HG03571 (cell line): ENCODE measurements around the gene DLX1.

Experiments
- ATAC-seq: cut with Tn5 transposase; IDR thresholded peaks from one replicate; pipeline ENCODE4 v1.9.1; 2021; ENCODE audit not compliant: unreplicated experiment

Gene DLX1

DNA sequence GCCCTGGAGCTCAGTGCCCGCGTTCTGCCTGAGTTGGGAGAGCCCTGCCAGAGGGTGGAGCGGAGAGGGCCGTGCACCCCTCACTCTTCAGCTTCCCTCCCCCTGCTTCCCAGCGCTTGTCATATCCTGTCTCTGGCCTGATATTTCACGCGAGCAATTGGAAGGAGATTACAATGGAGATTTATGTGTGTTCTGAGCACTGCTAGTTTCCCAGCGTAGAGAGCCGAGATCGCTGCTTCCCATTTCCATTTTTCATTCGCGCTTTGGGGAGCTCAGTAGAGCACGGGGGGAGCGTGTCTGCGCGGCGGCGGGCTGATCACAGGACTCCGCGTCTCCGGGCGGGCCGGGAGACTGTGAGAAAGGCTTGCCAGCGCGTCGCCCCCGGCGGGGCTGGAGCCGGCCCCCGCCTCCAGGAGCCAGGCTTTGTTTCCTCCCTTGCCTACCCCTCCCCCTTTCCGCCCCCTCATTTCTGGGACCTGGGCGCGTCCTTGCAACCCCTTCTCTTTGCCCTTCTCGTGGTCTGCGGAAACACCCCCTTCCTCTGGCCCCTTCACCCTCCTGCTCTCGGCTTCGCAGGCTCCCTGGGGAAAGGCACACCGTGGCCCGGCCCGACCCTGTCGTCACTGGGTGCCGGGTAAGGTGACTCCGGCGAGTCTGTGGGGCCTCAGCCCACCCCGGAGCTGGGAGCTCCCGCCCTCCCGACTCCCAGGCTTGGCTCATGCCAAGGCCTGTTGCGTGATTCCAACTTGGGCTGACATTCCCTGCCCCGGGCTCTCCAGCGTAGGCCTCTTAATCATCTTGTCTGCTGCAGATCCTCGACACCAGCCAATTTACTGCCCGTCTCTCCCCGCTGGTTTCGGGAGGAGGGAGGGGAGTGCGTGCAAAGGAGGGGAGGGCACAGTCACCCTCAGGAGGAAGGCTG lies 11.6 kb downstream of the DLX1 start:
- ATAC-seq: no peak

DNA sequence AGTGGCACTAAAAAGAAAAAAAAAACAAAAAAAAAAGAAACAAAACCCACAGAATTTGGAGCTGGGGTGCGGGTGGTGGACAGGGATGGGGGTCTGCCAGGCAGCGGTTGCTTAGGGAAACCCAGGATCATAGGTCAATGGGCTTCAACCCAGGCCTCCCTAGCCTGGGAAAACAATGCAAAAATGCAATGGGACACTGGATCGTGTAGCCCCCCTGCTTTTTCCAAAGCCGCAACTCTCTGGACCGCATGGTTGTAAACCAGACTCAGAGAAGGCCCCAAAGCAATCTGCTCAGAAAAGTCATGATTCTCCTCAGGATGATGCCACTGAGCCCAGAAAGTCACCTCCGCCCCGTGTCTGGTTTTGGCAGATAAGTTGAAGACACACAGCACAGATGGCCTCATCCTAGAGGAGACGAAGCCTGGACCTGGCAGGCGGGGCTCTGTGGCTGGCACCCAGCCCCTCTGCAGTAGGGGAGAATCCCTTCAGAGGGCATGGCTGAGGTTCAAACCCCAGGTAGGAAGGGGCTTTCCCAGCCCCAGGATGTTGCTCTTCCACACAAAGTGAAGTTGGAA lies 12.3 kb downstream of the DLX1 start:
- no peak for ATAC-seq

- no peak for ATAC-seq
These were observed 13.0 kb downstream of the DLX1 start for GRCh38 chr2:172098287-172098649.

GRCh38 chr2:172098650-172099471 lies 13.6 kb downstream of the DLX1 start:
- no peak for ATAC-seq

DNA sequence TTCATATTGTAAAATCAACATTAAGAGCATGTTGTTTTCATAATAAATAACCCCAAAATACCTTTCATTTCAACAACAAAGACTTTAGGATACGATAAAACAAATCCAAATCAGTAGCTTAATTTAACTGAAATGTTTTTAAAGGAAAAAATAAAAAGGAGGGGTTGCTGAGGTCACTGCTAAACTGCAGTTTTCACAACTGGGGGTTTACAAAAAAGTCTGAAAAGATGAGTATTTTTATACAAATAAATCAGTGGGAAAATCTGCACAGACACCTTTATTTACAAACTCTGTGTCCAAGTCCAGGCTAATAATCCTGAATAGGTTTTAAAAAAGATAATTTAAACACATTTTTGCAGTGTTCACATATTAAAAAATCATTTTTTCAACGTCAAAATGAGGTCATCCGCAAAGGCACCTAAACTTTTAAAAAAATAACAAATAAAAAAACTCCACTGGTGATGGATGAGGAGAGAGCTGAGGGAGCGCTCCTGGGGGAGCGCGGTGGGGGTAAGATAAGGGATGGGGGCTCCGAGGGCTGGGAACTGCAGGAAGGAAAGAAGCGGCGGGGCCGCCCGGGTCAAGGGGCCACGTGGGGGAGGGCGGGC lies 14.3 kb downstream of the DLX1 start:
- ATAC-seq: no peak

GRCh38 chr2:172100080-172100934 lies 15.0 kb downstream of the DLX1 start:
- ATAC-seq: no peak

DNA sequence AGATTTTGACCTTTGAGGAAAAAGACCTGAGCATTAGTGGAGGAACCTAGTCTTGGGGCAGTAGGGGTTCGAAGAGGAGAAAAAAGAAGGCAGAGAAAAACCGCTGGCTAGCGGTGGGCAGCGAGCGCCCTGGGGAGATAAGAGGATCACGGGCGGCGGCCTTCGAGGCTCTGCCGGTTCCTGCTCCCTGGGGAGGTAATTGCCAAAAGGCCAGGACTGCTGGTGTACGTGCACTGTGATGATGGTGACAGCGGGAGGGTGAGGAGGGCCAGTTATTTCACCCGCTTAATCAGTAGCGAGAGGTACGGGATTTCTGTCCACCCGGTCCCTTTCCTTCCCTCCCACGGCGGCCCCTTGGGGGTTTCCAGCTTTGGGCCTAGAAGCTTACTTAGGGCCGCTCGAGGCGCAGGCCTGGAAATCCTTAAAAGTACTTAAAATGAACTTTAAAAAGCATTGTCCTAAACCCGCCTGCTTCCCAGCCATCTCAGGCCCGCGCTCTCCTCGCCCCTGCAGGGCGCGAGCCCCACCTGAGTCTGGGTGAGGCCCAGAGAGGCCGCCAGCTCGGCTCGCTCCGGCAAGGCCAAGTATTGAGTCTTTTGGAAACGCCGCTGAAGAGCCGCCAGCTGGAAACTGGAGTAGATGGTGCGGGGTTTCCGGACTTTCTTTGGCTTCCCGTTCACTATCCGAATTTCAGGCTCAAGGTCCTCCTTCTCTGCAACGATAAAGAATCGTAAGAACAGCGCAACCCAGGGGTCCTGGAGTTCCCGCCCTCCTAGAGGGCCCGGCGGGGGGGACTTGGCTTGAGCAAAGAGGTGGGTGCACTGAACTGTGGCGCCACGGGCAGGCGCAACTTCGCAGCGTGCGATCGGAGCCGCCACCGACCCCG lies 15.9 kb downstream of the DLX1 start:
- ATAC-seq: no peak

DNA sequence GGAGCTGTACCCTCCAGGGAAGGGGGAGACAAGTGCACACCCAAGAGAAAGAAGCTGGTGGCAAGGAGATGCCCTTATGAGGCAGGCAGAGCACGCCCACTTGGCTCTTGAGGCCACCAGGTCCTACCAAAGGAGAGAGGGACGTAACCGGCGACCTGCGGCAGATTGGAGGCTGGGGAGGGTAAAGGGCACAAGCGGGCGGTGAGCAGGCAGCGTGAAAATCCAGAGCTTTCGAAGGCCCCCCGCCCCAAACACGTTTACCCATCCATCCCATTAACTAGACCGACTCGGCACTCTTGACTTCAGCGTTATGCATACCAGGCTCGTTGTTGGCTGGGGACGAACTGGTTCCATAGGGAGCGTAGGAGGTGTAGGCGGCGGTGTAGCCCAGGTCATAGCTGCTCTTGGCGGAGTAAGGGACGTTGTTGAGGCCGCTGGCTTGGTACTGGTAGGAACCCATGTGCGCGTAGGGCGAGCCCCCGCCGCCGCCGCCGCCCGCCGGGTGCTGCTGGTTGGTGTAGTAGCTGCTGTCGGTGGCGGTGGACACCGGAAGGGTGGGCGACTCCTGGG lies 16.6 kb downstream of the DLX1 start:
- ATAC-seq: no peak

DNA sequence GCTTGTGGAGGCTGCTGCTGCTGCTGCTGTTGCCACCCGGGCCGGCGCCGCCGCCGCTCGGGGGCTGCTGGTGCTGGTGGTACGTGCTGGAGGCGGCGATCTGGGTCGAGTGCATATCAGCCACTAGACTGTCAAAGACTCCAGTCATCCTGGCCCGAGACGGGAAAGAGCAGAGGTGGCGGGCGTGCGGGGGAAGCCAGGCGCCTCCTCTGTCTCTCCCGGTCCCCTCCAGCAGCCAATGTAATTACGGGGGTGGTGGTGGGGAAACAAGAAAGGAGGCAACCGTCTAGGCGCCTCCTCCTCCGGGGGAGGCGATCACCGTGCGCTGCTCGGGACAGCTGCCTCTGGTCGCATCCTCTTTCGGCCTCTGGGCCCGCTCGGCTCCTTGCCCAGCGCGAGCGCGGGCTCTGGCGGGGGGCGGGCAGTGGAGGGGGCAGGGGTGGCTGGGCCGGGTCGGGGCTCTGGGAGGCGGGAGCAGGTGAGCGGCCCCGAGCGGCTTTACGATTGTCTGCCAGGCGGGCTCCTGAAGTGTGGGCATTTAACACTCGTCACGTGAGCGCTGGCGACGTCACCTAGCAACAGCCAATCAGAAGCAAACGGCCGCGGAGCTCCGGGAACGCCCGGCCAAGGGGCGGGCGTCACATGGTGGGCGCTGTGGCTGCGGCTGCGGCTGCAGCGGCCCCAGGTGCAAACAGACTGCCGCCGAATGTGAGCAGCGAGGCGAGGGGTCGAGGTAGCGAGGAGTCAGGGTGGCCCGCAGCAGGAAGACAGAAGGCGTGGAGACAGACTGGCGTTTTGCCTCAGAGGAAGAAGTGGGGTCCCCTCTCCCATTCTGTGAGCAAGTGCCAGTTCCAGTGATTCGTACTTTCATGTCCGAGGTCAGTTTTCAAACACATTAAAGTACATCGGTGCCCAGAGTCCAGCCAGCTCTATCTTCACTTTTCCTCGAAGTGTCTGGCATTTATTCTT lies 17.4 kb downstream of the DLX1 start, which contains the start of gene DLX2:
TSS of gene DLX2 (minus strand) at position 510 of the 969 bp plus-strand sequence. CDS start at position 148, 362 bp downstream.
- peak; percentile 69 for ATAC-seq

GRCh38 chr2:172103471-172104272 lies 18.4 kb downstream of the DLX1 start:
- ATAC-seq: no peak

- ATAC-seq: no peak
These were observed 20.3 kb downstream of the DLX1 start for GRCh38 chr2:172105471-172106107.

DNA sequence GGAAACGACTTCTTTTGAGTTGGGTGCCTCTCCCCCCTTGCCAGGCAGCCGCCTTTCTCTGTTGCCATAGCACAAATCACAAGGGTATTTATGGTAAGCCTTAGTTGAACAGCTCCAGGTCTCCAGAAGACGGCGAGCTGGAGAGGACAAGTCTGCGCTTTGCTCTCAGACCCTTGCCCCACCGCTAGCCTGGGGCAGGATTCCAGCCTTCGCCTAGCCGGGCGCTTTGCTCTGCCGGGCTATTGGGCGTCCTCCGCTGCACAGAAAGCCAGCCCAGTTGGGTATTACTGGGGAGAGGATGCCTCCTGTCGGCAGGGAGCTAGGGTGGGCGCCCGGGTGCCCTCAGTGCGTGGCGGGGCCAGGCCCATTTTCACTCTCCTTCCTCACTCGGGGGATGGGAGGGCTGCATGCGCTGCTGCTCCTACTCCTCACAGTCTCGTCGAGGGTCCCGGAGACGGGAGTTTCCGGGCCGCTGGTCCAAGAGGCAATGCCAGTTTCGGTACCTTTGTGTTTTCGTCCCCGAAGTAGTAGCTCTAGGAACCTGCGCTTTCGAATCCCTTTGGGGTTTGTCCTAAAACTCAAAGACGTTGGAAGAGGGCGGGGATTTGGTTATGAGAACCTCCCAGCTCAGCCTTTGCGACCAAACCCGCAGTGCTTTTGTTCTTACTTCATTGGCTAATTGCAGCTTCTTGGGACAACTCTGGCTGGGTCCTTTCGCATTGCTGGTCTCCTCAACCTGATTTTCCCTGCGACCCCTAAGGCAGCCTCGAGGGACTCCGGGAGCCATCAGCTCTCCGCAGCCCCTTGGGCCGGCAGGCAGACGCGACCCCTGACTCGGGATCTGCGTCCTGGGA lies 21.0 kb downstream of the DLX1 start:
- ATAC-seq: no peak

DNA sequence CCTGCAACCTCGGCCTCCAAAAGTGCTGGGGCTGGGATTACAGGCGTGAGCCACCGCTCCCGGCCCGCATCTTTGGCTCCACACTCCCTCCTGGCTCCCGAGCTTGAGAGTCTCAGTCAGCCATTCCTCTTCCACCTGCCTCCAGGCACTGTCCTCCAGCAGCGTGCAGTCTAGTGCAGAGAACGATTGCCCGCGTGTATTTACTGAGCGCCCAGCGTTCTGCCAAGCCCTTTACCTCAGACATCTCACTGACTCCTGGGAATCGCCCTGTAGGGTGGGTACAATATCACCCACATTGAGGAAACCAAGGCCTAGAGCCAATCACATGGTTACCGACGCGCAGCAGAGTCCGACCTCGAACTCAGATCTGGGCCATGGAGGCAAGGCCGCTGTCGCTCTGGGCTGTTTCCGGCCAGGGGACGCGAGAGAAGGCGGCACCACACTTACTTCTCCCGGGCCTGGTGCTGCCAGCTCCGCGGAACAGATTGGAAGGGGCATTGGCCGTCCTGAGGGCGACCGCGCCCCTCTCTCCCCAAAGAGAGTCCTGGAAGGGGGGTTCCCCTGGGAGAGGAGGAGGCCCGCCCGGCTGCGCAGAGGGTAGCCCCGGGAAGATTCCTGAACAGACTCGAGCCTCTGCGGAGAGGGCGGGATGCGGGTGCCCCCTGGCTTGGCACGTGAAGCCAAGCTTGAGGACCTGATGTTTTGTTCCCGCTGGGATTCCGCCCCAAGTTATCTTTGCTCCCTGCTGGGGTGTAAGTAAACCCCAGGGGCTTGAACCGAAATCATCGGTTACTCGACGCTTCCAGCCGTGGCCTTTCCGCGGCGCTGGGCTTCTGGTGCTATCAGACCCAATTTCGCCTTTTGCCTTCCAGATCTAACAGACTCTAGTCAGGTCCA lies 22.6 kb downstream of the DLX1 start:
- ATAC-seq: no peak

- ATAC-seq: no peak
These were observed 23.3 kb downstream of the DLX1 start for GRCh38 chr2:172108587-172108930.
